ENCODE measurements around the gene ARID1B. TPM values are rescaled to one million over a fixed set of nuclear protein-coding genes. Genes with fewer than 3 reads are reported as not detected.

ARID1B gene
- total RNA-seq, 1 donor from 2014 or later, result 93.8 TPM

GRCh38 chr6:157086632-157087031 lies 309.5 kb downstream of the ARID1B start:
- intact Hi-C loops (cut with micrococcal nuclease), result no loop called here

- intact Hi-C loops (cut with micrococcal nuclease), result no loop called here
Measured at GRCh38 chr6:157087974-157088373, 310.8 kb downstream of the ARID1B start.

- intact Hi-C loops (cut with micrococcal nuclease), result no loop called here
Measured at GRCh38 chr6:157088841-157089240, 311.7 kb downstream of the ARID1B start.

- intact Hi-C loops (cut with micrococcal nuclease), result no loop called here
Measured at GRCh38 chr6:157089258-157089657, 312.1 kb downstream of the ARID1B start.

DNA sequence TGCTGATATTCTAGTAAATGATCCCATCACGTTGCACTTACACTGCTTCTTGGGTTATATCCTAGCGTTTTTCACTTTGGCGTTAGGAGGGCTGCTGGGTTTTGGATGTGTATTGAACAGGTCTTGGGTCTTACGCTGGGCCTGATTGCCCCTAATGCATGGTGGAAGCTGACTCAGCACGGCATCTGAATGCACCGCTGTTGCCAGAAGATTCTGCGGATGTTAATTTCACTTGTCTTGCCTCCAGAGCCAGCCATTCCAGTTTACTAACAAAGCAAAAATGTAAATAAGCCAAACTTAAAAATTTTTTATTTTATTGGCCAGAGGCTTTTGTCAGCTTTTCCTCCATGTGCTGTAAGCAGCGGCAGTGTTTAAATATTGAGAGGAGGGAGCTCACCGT lies 312.7 kb downstream of the ARID1B start:
- intact Hi-C loops (cut with micrococcal nuclease), result no loop called here

GRCh38 chr6:157090736-157091135 lies 313.6 kb downstream of the ARID1B start:
- intact Hi-C loops (cut with micrococcal nuclease), result no loop called here

DNA sequence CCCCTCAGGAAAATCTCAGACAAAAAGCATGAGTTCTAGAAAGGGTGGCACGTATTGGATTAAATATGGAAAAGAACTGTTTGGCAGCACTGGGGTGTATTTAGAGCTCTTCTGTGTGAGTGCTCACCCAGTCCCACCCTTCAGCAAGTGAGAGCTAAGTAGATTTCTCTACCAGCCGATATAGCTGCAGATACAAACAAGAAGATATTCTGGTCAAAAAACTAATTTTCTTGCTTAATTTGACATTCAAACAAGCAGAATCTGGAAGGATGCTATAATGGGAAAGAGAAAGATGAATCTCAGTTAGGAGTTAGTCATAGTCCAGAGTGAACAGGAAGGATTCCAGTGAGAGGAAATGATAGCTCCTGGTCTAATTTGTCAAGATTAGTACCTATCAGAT lies 314.1 kb downstream of the ARID1B start:
- intact Hi-C loops (cut with micrococcal nuclease), result no loop called here

DNA sequence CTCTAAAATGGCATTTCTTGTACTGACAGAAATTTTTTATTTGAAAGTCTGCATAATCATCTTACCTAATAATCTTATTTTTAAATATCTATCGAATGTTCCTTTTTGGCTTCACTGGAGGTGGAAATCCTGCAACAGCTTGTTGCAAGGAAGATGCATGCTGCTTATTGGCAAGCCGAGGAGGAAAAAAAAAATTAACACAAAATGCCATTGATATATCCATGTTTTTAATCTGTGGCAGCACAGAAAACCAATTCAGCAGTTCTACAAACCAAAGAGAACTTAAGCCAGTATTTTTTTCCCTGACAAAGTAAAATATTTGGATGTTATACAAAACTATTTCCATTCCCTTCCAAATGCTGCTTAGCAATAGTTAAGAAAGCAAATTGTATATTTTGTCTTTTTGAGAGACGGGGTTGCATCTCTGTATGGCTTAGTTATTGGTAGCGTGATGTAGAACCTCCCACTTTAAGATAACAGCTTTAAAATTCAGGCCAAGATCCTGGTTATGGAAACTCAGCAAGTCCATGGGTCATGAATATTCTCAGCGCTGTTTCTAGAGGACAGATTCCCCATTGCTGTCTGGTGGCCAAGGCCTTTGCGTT lies 314.8 kb downstream of the ARID1B start:
- intact Hi-C loops (cut with micrococcal nuclease), result no loop called here

- intact Hi-C loops (cut with micrococcal nuclease), result no loop called here
Measured at GRCh38 chr6:157092736-157093135, 315.6 kb downstream of the ARID1B start.

GRCh38 chr6:157093536-157093935 lies 316.4 kb downstream of the ARID1B start:
- intact Hi-C loops (cut with micrococcal nuclease), result no loop called here

DNA sequence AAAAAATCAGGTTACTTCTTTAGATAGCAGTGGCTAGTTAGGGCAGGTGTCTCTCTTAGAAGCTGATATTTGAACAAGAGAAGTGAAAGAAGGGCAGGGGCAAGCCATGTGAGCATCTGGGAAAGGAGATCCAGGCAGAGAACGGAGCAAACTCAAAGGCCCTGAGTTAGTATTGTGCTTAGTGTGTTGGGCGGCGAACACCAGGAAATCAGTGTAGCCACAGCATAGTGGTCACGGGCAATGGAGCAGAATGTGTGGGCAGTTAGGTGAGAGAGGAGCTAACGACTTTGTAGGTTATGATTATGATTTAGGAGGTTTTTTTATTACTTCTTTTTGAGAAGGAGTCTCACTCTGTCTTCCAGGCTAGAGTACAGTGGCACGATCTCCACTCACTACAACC lies 316.9 kb downstream of the ARID1B start:
- intact Hi-C loops (cut with micrococcal nuclease), result no loop called here

- intact Hi-C loops (cut with micrococcal nuclease), result no loop called here
Measured at GRCh38 chr6:157095084-157095483, 317.9 kb downstream of the ARID1B start.

DNA sequence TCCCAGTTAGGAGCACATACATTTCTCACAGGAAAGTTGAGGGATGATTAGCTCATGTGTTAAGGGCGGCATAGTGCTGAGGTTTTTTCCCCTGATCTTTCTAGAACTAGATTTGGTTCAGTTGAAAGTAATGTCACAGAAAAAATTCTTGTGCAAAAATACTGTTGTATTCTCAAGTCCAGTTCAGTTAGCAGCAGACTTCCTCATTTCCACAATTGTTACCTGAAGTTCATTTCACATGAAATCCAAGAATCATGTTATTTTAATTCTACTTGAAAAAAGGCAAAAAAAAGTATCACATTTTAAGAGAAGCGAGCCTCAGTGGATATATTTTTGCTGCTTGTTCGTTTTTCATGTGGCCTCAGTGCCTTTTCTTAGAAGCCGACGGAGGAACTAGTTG lies 318.4 kb downstream of the ARID1B start:
- intact Hi-C loops (cut with micrococcal nuclease), result no loop called here

DNA sequence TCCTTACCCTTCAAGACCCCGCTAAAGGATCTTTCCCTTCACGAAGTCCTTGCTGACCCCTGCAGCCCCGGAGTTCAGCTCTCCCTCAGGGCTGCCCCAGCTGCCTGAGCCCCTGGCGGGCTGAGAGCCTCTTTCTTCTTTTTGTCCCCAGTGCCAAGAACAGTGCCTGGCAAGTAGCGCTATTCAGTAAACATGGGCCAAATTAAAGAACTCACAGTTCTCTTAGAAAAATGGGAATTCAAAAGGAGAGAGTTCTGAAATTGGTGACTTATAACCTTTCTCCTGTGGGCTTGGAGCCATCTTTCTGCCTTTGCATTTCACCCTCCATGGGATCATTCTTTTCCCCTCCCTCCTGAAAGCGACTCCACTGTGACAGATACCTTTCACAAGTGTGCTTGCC lies 318.9 kb downstream of the ARID1B start:
- intact Hi-C loops (cut with micrococcal nuclease), result no loop called here

- intact Hi-C loops (cut with micrococcal nuclease), result no loop called here
Measured at GRCh38 chr6:157096522-157096921, 319.3 kb downstream of the ARID1B start.

DNA sequence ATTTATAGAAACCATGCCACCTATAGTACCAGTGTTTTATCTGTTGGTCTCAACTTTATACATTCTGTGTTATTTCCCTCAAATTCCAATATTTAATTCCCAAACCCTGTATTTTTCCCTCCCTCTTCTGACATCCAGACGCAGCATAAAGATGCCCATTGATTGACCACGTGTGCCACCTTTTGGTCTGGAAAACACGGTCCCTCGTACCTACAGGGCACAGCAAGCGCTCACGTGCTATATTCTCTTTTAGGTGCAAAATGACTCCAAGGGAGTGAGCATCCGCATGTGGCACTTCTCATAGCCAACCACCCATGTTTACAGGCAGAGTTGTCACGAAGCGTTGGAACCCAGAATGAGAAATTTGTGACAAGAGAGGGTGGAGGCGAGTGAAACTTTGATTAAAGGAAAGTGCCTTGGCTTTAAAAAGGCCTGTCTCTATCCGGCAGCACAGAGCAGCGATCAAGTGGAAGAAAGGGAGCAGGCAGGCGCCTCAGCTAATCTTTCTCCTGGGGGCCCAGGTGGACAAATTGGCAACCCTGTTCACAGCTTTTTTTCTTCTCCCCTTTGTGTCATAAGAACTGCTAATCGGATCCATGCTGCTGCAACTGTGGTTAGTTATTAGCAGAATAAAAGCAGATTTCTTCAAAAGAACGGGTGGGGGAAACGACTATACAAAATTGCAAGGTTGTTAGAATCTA lies 320.2 kb downstream of the ARID1B start:
- intact Hi-C loops (cut with micrococcal nuclease), result no loop called here

- intact Hi-C loops (cut with micrococcal nuclease), result no loop called here
Measured at GRCh38 chr6:157098999-157099398, 321.8 kb downstream of the ARID1B start.

- intact Hi-C loops (cut with micrococcal nuclease), result loop anchor here (1.0 to 2.0 kb wide), 3 partner anchors 24 to 121 kb away; no protein-coding TSS in a partner anchor
Measured at GRCh38 chr6:157099912-157100593, 322.9 kb downstream of the ARID1B start.

DNA sequence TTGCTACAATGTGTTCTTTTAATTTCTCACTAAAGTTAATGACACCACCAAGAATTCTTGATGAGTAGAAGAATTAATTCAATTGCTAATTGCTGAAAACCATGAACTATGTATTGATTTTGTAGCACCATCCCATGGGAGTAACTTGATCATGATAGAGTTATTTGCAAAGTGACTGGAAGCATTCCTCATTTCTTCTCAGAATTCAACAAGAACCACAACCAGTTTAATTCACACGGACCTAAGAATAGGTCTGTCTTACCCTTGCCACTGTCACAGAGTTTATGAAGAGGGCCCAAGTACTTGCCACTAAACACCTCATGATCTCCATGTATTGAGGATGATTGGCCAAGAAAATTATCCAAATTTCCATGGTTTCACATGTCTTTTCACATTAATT lies 324.0 kb downstream of the ARID1B start:
- intact Hi-C loops (cut with micrococcal nuclease), result loop anchor here (2.0 kb wide), 1 partner anchor 120 kb away; no protein-coding TSS in a partner anchor

GRCh38 chr6:157104803-157105202 lies 327.6 kb downstream of the ARID1B start:
- intact Hi-C loops (cut with micrococcal nuclease), result loop anchor here (5.0 kb wide), 1 partner anchor 328 kb away; the partner anchor contains the start of gene ARID1B

GRCh38 chr6:157106487-157106886 lies 329.3 kb downstream of the ARID1B start:
- intact Hi-C loops (cut with micrococcal nuclease), result loop anchor here (5.0 kb wide), 1 partner anchor 329 kb away; the partner anchor contains the start of gene ARID1B

- intact Hi-C loops (cut with micrococcal nuclease), result loop anchor here (1.0 to 5.0 kb wide), 2 partner anchors 53 to 330 kb away; partner anchors contain the start of gene ARID1B
Measured at GRCh38 chr6:157107571-157107914, 330.4 kb downstream of the ARID1B start.

Measured in T-helper 1 cell treated with Interleukin-12 subunit alpha and Interleukin-12 subunit beta and Interleukin-4 antibody, amounts not matched to agents 30 ng/mL and 1 ng/mL, for 36 hours (primary cell).